Gastroesophageal sphincter (tissue), 4 donors: ENCODE data around the gene RAI1. TPM values are rescaled to one million over a fixed set of nuclear protein-coding genes. Genes with fewer than 3 reads are reported as not detected.
A peak's percentile ranks its signal among the peaks of the same experiment; 100 is the strongest.

Source experiments
- ATAC-seq: fragments of 150-250 bp; one replicate; pipeline ENCODE4 v1.9.1; 2016; ENCODE audit warnings: mild to moderate bottlenecking, moderate library complexity
- H3K27ac ChIP-seq, 4 donors: fragments of 200-600 bp; sonication (generic) in 3 of 4; 1 replicate in 3 of 4; 2 replicates in 1 of 4; pipeline ENCODE4 v1.5.1; 2016 to 2019
- H3K27me3 ChIP-seq: fragments of 200-600 bp; sonication (generic); one replicate; pipeline ENCODE4 v1.5.1; 2019
- H3K36me3 ChIP-seq, 2 donors: fragments of 200-600 bp; sonication (generic); one replicate each; pipeline ENCODE4 v1.5.1; 2019; ENCODE audit warnings: control low read depth in 1 of 2
- H3K4me1 ChIP-seq, 3 donors: fragments of 200-600 bp; sonication (generic); 1 replicate in 2 of 3; 2 replicates in 1 of 3; pipeline ENCODE4 v1.5.1; 2016 to 2019; ENCODE audit warnings: control low read depth in 2 of 3
- H3K4me3 ChIP-seq, 2 donors: fragments of 200-600 bp; sonication (generic); one replicate each; pipeline ENCODE4 v1.5.1; 2019; ENCODE audit warnings: mild to moderate bottlenecking in 1 of 2, moderate library complexity in 1 of 2
- H3K9me3 ChIP-seq, 3 donors: fragments of 200-600 bp; sonication (generic); one replicate each; pipeline ENCODE4 v1.5.1; 2017 to 2019; ENCODE audit warnings: control low read depth in 2 of 3
- CTCF ChIP-seq, 4 experiments: fragments of 200-600 bp in 2 of 4; fragments of 450-650 bp in 2 of 4; sonication (generic) in 1 of 4; IDR thresholded peaks; one replicate each; pipeline ENCODE4 v1.5.1; 2017 to 2019; ENCODE audit warnings: antibody characterized with exemption in 4 of 4, mild to moderate bottlenecking in 2 of 4, moderate library complexity in 2 of 4
- EP300 ChIP-seq: sonication (generic); formaldehyde crosslinking; IDR thresholded peaks from one replicate; pipeline ENCODE4 v1.6.1; 2017; ENCODE audit warnings: antibody characterized with exemption, mild to moderate bottlenecking
- POLR2A ChIP-seq, 2 donors: fragments of 450-650 bp; IDR thresholded peaks; one replicate each; pipeline ENCODE4 v1.6.1; 2017; ENCODE audit warnings: antibody characterized with exemption in 2 of 2, mild to moderate bottlenecking in 2 of 2, moderate library complexity in 1 of 2
- POLR2AphosphoS5 ChIP-seq: sonication (generic); formaldehyde crosslinking; IDR thresholded peaks from one replicate; pipeline ENCODE4 v1.6.1; 2017; ENCODE audit warnings: antibody characterized with exemption
- WGBS, 2 donors: methylation state at CpG; one replicate each; pipeline ENCODE4 v1.1.5; 2018; ENCODE audit warnings: low coverage in 1 of 2; 5-methylcytosine and 5-hydroxymethylcytosine counted together
- total RNA-seq, 4 donors: library from RNA; depleted of rRNA; stranded (reverse); fragments of >200 nt; gene quantifications; one replicate each; pipeline ENCODE4 v1.1.0, GENCODE V29; 2016

Gene RAI1
- total RNA-seq, 4 donors from 2014 or later: 15.9 to 39.7 (median 28.3) TPM

- Histone ChIP-seq H3K27ac (peak overlapping the region in 2 of 4 donors; percentile 26 to 84), H3K36me3 (peaks cover 0 to 17% of the 10 kb centered on the region in 2 donors), H3K9me3 (no peaks in the 10 kb centered on the region), H3K4me3 (no peak overlapping the region), H3K27me3 (no peaks in the 10 kb centered on the region), H3K4me1 (peaks cover 9 to 90% (median 35%) of the 10 kb centered on the region in 3 donors)
- TF ChIP-seq EP300 (no peak), CTCF (IDR thresholded peaks at IDR 0.05) (no peak), POLR2A (IDR thresholded peaks at IDR 0.05) (no peak), POLR2AphosphoS5 (no peak)
- 63 to 87% methylated on average over 5 of the region's 13 CpGs for WGBS, 2 donors
- ATAC-seq: no peak
These were observed 146.8 kb downstream of the RAI1 start for GRCh38 chr17:17827826-17828621.

GRCh38 chr17:17830269-17830567 lies 149.0 kb downstream of the RAI1 start:
- H3K9me3 ChIP-seq: no peaks in the 10 kb centered on the region
- WGBS, 2 donors: 83 to 100% methylated on average over 2 of the region's 2 CpGs
- H3K27me3 ChIP-seq: no peaks in the 10 kb centered on the region
- H3K36me3 ChIP-seq: peaks cover 0 to 17% of the 10 kb centered on the region in 2 donors
- H3K4me1 ChIP-seq: peaks cover 1 to 88% (median 21%) of the 10 kb centered on the region in 3 donors
- H3K27ac ChIP-seq: peak overlapping the region in 1 of 4 donors; percentile 66
- H3K4me3 ChIP-seq: no peak overlapping the region
- TF ChIP-seq POLR2AphosphoS5 (no peak), EP300 (no peak), POLR2A (IDR thresholded peaks at IDR 0.05) (no peak), CTCF (IDR thresholded peaks at IDR 0.05) (no peak)
- ATAC-seq: no peak

- no peak overlapping the region for H3K4me3 ChIP-seq
- peaks cover 0 to 17% of the 10 kb centered on the region in 2 donors for H3K36me3 ChIP-seq
- H3K9me3 ChIP-seq: no peaks in the 10 kb centered on the region
- peaks cover 0 to 88% (median 21%) of the 10 kb centered on the region in 3 donors for H3K4me1 ChIP-seq
- no peaks in the 10 kb centered on the region for H3K27me3 ChIP-seq
- ATAC-seq: no peak
- peak overlapping the region in 3 of 4 donors; percentile 38 to 66 (median 62) for H3K27ac ChIP-seq
- TF ChIP-seq CTCF (IDR thresholded peaks at IDR 0.05): no peak
- no peak for TF ChIP-seq POLR2AphosphoS5
- TF ChIP-seq POLR2A (IDR thresholded peaks at IDR 0.05): no peak
- TF ChIP-seq EP300: no peak
- 100% methylated on average over 1 of the region's 6 CpGs; no CpG with 5 or more reads in 1 of the 2 donors for WGBS, 2 donors
These were observed 149.5 kb downstream of the RAI1 start for GRCh38 chr17:17830740-17831207.

GRCh38 chr17:17831208-17832031 lies 150.2 kb downstream of the RAI1 start:
- Histone ChIP-seq H3K27me3 (no peaks in the 10 kb centered on the region), H3K9me3 (no peaks in the 10 kb centered on the region), H3K4me1 (peaks cover 0 to 84% (median 21%) of the 10 kb centered on the region in 3 donors), H3K4me3 (no peak overlapping the region), H3K36me3 (peaks cover 0 to 17% of the 10 kb centered on the region in 2 donors), H3K27ac (peak overlapping the region in 3 of 4 donors; percentile 38 to 66 (median 62))
- TF ChIP-seq EP300 (no peak), POLR2AphosphoS5 (no peak), POLR2A (IDR thresholded peaks at IDR 0.05) (no peak), CTCF (IDR thresholded peaks at IDR 0.05) (no peak)
- WGBS, 2 donors: 20% methylated on average over 1 of the region's 12 CpGs; no CpG with 5 or more reads in 1 of the 2 donors
- ATAC-seq: no peak
